Loucy (cell line): Measurements from ENCODE around the gene MCF2L.

Experiments
- EZH2phosphoT487 ChIP-seq: fragments of 200-600 bp; IDR thresholded peaks from 2 replicates; pipeline ENCODE4 v1.6.1; 2018; ENCODE audit warnings: antibody characterized with exemption, mild to moderate bottlenecking, moderate library complexity, borderline replicate concordance
- TF ChIP-seq, protein P1 (sequence below): fragments of 200-600 bp; sonication (generic); conservative IDR thresholded peaks from 2 replicates; pipeline ENCODE4 v1.5.1; 2014; ENCODE audit warnings: mild to moderate bottlenecking, antibody characterized with exemption, low read length

GRCh38 chr13:113092776-113093579 lies 124.0 kb downstream of the MCF2L start:
- TF ChIP-seq, protein P1, sequence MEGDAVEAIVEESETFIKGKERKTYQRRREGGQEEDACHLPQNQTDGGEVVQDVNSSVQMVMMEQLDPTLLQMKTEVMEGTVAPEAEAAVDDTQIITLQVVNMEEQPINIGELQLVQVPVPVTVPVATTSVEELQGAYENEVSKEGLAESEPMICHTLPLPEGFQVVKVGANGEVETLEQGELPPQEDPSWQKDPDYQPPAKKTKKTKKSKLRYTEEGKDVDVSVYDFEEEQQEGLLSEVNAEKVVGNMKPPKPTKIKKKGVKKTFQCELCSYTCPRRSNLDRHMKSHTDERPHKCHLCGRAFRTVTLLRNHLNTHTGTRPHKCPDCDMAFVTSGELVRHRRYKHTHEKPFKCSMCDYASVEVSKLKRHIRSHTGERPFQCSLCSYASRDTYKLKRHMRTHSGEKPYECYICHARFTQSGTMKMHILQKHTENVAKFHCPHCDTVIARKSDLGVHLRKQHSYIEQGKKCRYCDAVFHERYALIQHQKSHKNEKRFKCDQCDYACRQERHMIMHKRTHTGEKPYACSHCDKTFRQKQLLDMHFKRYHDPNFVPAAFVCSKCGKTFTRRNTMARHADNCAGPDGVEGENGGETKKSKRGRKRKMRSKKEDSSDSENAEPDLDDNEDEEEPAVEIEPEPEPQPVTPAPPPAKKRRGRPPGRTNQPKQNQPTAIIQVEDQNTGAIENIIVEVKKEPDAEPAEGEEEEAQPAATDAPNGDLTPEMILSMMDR: no peak
- TF ChIP-seq EZH2phosphoT487: no peak
